CD4-positive, alpha-beta T cell treated with Interleukin-2 at 100 ng/mL for 4 hours (primary cell): ENCODE measurements around the gene FAM163B.

Source experiments
- DNase-seq: peaks from one replicate; pipeline ENCODE4 v3.0.0-alpha.2; 2020; ENCODE audit warnings: low spot score

The FAM163B gene

DNA sequence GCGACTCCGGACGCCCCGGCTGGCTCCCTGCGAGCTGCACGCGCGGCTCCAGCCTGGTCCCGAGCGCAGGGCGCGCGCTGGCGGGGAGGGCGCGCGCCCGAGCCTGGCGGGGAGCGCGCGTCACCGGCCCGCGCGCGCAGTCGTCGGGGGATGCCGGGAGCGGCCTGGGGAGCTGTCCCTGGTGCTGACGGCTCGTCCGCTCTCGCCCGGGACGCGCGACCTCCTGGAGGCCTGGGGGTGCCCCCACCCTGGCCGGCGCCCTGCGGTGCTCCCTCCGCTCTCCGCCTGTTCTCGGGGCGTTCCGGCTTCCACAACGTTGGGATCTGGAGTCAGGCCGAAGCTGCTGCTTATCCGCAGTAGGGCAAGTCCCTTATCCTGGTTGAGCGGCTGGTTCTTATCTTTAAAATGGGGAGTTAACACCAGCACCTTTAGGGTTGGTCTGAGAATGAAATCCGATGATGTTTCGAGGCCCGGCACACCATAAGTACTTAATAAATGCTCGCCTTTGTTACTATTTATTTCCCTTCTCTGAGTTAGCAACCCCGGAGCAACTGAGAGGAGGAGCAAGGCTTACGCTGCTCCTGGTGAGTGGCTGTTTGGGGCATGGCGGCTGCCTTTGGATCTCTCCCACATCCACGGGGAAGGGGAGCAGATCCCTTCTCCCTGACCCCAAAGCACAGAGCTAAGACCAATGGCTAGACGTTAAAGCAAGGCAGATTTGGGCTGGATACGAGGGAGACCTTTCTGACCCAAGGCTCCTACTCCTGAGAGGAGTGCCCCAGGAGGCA, at the start of gene FAM163B:
TSS of gene FAM163B (minus strand) at position 79 of the 788 bp plus-strand sequence. CDS start 29,166 bp downstream, outside the sequence.
- DNase-seq = no peak

DNA sequence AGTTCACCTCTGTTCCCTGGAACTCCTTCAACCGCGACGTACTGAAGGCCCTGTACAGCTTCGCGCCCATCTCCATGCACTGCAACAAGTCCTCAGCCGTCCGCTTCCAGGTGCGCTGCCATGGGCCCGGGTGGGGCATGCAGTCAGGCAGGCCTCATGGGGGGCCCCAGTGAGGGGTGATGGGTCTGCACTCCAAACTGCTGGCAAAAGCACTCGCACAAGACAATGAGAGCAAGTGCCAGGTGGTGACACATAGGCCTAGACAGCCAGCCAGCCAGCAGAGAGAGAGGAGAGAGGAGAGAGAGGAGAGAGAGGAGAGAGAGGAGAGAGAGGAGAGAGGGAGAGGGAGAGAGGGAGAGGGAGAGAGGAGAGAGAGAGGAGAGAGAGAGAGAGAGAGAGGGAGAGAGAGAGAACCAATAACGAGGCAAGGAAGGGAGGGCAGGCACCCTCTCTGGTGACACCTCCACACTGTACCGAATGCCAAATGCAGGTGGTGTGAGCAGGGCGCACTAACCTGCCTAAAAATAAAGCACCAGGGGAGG, 48.0 kb upstream of the FAM163B start:
- DNase-seq = no peak

DNA sequence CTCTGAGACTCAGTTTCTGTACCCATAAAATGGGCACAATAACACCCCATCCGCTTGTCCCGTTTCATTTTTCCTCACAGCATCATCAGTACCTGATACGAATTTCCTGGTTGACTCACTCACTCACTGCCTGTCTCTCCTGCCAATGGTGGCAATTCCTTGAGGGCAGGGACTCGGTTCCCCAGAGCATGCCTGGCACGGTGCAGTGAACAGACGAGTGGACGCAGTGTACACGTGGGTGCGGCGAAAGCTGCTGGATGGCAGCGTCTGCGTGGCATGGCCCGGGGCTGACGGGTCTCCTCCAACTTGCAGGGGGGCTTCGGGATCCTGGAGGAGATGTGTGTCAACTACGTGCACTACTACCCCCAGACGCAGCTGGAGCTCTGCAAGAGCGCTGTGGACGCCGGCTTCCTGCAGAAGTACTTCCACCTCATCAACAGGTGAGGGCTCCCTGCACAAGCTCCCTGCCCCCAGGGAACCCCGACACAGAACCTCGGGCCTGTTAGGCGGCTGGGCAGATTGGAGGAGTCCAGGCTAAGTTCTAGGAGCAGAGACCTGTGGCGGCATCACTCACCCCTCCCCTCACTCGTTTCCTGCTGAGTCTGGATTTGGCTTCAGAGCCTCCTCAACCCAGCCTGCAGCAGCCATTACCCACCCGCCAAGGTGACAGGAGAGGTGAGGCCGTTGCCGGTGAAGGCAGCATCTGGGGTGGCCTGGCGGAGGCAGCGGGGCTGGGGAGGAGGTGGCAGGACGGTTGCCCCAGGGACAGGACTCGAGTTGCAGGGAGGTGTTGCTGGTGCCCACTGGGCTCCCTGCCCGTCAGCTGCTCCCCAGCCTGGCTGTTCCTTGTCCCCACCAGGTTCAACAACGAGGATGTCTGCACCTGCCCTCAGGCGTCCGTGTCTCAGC, 47.3 kb upstream of the FAM163B start:
- DNase-seq = peak; percentile 41

DNA sequence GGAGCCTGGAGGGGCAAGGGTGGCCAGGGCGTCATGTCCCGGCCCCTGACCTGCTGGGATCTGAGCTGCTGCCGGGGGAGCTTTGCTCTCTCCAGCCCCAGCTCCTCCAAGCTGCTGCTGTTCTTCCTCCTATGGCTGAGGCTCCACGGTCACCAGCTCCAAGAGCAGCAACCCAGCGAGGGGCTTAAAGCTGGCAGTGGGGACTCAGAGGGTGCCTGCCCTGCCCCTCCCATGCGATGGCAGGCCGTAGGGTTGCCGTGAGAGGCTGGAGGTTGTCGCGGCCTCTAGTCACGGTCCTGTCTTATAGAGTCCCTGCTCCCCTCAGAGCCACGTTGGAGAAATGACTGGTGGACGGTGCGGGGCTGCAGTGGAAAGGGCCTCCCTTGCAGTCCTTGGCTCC, 46.5 kb upstream of the FAM163B start:
- DNase-seq = no peak

- no peak for DNase-seq
These were observed 45.8 kb upstream of the FAM163B start for GRCh38 chr9:133654736-133655657.

- DNase-seq = no peak
These were observed 44.4 kb upstream of the FAM163B start for GRCh38 chr9:133653638-133654037.

DNA sequence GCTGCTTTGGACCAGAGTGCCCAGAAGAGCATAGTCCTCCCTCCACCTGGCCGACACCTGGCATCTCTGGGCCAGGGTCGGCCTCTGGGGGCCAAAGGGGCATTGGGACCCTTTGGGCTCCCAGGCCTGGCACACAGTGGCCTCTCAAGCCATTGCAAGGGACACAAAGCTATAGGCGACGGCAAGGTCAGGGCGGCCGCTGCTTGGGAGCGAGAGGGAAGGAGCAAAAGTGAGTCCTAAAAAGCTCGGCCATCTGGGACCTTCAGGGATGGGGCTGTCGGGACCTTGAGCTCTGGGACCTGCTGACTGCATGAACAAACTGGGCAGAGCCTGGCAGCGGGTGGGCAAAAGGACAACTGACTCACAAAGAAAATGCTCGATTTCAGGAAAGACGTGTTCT, 40.8 kb upstream of the FAM163B start:
- DNase-seq = no peak

- DNase-seq = no peak
These were observed 40.0 kb upstream of the FAM163B start for GRCh38 chr9:133649194-133649593.

DNA sequence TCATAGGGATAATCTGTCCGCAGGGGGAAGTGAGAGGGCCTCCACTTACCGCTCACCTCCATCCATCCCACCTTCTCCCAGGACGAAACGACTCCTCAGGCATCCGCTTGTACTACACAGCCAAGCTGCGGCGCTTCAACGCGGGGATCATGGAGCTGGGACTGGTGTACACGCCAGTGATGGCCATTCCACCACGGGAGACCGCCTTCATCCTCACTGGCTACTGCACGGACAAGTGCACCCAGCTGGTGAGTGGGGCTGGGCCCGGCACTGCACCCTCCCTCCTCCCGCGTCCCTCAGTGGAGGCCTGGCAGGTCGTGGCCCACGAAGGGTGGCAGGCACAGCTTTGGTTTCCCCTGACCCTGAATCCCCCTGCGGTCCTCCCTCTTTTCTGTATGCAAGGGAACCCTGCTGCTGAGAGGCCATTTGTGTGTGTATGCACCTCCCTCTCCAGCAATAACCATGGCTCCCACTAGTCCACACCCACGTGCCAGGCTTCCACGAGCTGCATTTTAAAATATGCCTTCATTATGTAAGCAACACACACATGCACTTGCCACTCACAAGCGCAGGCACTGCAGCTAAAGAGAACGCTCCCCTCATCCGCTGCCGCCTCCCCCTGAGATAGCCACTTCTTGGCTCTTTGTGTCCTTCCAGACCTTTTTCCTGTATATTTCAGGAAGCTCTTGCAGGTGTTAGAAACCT, 38.7 kb upstream of the FAM163B start:
- DNase-seq = no peak

DNA sequence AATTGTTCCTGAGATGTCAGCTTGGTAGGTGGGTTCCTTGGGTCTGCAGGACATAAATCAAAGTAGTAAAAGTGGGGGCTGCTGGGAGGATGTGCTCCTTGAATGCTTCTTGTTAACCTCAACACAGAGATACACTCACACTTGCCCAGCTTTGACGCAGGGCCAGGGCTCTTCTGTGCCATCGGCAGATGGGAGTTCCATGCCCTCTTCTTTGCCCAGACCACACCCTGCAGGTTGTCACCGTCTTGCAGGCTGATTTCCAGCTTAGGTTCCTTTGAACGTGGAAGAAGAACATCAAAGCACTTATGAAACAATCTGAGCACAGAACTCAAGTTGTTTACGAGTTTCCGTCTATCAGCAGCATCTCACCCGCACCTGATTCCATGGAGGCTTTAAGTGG, 38.0 kb upstream of the FAM163B start:
- no peak for DNase-seq

DNA sequence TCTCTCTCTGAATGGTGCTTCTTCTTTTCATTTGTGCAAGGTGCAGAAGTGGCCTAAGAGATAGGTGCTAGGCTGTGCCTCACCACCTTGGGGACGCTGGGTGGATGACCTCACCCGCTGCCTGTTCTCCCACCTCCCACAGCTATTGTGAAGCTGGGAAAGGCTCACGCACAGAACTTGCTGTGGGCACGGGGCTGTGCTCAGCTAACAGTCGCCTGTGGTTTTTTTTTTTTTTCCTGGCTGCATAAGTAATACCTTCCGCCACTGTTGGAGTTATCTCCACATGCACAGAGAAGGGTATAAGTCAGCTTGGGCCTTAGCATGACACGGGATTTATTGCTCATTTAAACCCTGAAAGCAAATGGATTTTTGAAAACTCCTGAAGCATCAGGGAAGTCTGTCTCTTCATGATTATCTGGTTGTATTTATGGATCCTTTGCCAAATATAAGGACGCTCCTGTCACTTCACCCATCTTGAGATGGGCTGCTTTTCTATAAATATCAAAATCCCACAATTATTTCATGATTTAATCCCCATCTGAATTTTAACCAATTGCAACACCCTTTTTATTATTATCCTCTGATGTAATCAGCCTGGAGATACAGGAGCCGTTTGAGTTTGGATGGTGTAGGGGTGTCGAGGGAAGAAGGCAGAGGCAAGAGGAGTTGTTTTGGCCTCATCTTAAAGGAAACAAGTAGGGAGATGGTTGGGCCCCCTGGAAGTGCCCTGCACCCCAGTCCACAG, 36.0 kb upstream of the FAM163B start:
- DNase-seq = no peak

DNA sequence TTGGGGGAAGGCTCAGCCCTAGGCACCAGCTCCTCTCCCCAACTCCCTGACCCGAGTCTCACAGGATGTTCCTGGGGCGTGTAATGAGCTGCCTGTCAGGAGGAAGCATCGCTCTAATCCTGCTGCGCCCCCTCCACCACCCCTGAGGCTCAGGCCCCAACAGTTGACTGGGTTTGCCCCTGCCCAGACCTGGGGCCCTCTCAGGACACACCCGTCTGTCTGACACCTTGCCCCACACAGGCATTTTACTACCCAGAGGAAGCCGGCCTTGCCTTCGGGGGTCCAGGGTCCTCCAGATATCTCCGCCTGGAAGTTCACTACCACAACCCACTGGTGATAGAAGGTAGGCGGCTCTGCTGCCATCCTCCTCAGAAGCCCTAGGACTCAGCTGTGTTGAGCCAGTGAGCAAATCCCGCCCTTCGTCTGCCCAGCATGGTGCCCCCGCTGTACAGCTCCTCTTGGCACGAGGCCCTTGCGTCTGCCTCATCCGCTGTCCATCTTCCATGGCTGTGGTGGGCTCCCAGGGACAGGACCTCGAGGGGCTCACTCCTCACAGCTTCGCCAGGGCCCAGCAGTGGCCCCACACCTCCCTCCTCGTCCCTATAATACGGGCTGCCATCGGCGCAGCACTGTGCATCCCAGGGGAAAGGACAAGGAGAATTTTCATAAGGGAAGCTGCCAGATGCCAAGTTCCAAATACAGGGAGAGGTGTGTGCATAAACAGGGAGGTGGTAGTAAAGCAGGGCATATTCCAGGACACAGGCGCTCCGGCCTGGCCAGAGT, 35.0 kb upstream of the FAM163B start:
- no peak for DNase-seq

GRCh38 chr9:133643362-133643755, 34.2 kb upstream of the FAM163B start:
- DNase-seq = no peak

- DNase-seq = no peak
These were observed 33.6 kb upstream of the FAM163B start for GRCh38 chr9:133642708-133643361.

DNA sequence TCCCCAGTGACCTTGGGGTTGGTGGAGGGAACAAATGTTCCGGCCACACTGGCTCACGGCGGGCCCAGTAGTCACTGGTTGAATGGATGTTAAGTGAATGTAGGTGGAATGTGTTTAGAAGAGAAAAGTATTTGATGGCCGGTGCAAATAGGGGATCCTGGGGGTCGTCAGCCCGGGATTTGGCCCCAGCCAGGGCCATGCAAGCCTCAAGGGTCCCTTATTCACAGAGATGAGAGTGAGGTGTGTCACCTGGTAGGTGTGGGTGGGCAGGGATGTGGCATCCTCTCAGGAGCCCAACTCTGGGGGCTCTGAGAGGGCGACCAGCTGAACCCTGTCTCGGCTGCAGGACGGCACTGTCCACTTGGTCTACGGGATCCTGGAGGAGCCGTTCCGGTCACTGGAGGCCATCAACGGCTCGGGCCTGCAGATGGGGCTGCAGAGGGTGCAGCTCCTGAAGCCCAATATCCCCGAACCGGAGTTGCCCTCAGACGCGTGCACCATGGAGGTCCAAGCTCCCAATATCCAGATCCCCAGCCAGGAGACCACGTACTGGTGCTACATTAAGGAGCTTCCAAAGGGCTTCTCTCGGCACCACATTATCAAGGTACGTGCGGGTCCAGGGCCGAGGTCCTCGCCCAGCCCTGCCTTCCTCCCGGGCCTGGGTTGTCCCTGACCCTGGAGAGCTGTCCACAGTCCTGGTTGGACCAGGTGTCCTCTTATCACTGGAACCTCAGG, 32.8 kb upstream of the FAM163B start:
- no peak for DNase-seq

DNA sequence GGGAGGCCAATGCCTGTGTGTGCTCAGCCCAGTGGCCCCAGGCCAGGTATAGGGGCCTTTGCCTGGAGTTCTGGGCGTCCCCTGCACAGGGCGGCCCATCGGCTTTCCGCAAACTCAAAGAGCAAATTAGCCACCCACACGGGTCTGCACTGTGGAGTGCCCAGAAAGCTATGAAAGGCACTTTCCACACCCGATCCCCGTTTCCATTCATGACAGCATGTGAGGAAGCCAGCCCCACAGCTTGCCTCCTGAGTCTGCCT, 32.1 kb upstream of the FAM163B start:
- DNase-seq = no peak

DNA sequence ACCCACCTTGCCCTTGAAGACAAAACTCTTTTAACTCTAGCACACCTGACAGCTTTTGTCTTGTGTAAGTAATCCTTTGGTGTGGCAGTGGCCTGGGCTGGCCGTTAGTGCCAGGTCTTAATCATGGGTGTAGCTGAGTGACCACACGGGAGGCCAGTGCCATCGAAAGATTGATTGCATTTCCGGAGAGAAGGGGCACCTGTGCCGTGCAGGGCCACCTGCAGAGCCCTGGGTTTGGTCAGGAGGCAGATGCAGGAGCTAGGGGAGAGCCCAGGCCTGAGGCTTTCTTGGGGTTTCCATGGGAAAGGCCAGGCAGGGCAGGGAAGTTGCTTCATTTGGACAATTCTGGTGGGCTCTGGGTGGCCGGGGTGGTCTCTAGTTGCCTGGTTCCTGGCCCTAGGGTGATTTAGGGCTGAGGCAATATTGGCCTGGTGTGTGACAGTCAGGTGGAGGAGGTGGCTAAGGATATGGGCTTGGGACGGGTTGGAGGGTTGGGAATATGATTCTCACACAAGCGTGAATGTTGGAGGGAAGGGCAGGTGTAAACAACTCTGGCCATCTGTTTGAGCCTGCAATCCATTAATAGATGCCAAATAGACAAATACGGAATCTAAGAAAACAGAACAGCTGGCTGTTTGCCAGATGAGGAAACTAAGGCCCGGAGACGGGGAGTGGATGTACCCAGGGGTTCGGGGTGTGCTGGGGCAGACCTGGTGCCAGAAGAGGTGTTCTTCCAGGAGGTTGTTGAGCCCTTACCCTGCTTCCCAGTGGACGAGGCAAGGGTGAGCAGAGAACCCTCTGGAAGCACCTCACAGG, 31.6 kb upstream of the FAM163B start:
- no peak for DNase-seq

DNA sequence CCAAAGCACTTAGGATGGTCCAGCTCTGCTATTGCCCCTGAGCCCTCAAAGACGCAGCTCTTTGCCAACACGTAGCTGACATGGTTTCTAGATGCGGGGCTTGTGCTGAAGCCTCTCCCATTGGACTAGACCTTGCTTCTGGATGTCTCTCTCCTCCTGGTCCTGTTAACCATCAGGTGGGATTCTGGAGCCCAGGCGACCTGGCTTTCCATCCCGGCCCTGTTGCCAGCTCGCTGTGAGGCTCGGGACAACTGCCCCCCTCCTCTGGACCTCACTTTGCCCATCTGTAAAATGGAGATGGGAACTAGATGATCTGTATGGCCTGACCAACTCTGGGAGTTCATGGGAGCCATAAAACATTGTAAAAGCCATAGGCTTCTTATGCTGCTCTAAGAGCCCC, 31.0 kb upstream of the FAM163B start:
- no peak for DNase-seq
